Fibroblast of the conjunctiva (primary cell): ENCODE data around the gene PTPN20.

Experiments
- DNase-seq: peaks from one replicate; pipeline ENCODE4 v3.0.0-alpha.2; 2010; ENCODE audit warnings: low read depth

PTPN20 gene

GRCh38 chr10:47034441-47035051, 123.3 kb downstream of the PTPN20 start:
- DNase-seq, result no peak

GRCh38 chr10:47035171-47035818, 124.1 kb downstream of the PTPN20 start:
- no peak for DNase-seq

- no peak for DNase-seq
These were observed 124.7 kb downstream of the PTPN20 start for GRCh38 chr10:47035819-47036337.

- no peak for DNase-seq
These were observed 125.5 kb downstream of the PTPN20 start for GRCh38 chr10:47036771-47037170.

- no peak for DNase-seq
These were observed 126.6 kb downstream of the PTPN20 start for GRCh38 chr10:47037654-47038425.

- no peak for DNase-seq
These were observed 127.8 kb downstream of the PTPN20 start for GRCh38 chr10:47038881-47039561.

- no peak for DNase-seq
These were observed 128.3 kb downstream of the PTPN20 start for GRCh38 chr10:47039562-47039913.

GRCh38 chr10:47040041-47040491, 128.8 kb downstream of the PTPN20 start:
- DNase-seq, result no peak

GRCh38 chr10:47040681-47041080, 129.5 kb downstream of the PTPN20 start:
- no peak for DNase-seq

- DNase-seq, result no peak
These were observed 130.4 kb downstream of the PTPN20 start for GRCh38 chr10:47041396-47042198.

GRCh38 chr10:47042199-47042473, 130.9 kb downstream of the PTPN20 start:
- DNase-seq, result no peak

- no peak for DNase-seq
These were observed 131.8 kb downstream of the PTPN20 start for GRCh38 chr10:47042780-47043750.

GRCh38 chr10:47043928-47044538, 132.8 kb downstream of the PTPN20 start:
- no peak for DNase-seq

GRCh38 chr10:47044741-47045140, 133.5 kb downstream of the PTPN20 start:
- DNase-seq, result no peak

GRCh38 chr10:47045331-47045861, 134.2 kb downstream of the PTPN20 start:
- no peak for DNase-seq

- no peak for DNase-seq
These were observed 135.3 kb downstream of the PTPN20 start for GRCh38 chr10:47046321-47047126.

- DNase-seq, result no peak
These were observed 135.9 kb downstream of the PTPN20 start for GRCh38 chr10:47047127-47047504.

- peak; percentile 56 for DNase-seq
These were observed 136.6 kb downstream of the PTPN20 start for GRCh38 chr10:47047577-47048525.
